ENCODE measurements around the gene LOC101059915.
A peak's percentile ranks its signal among the peaks of the same experiment; 100 is the strongest.
"Not testable (repeated sequence)": the region's sequence is repeated elsewhere in the genome, so short reads cannot be mapped to it uniquely, and the experiment has no call there.

LOC101059915 gene

DNA sequence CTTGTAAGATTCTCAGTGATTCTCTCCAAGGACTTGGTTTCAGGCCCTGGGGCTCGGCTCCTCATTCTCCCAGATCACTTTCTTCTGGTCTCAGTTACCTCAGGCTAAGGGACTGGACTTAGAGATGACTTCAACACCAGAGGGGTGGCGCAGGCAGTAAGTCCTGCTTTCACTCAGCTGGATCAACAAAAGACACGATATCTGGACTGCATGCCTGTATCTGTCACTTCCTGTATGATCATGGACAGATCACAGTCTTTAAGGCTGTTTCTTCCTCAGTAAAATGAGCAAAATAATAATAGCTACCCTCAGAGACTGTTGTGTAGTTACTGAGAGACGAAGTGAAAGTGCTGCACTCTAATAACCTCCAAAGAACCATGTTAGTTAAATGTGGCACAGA is 29.5 kb upstream of the LOC101059915 start:
- peak overlapping the region; percentile 21 for H3K4me3 ChIP-seq (replicated peaks; ENCODE audit: low read depth, low read length)
- no peak for TF ChIP-seq CTCF (IDR thresholded peaks at IDR 0.05; ENCODE audit: low read length, missing control alignments)
- DNase-seq (ENCODE audit: low read depth), result peak; percentile 41

- TF ChIP-seq CTCF (IDR thresholded peaks at IDR 0.05; ENCODE audit: low read length, missing control alignments), result no peak
- no peak overlapping the region for H3K4me3 ChIP-seq (replicated peaks; ENCODE audit: low read depth, low read length)
- no peak for DNase-seq (ENCODE audit: low read depth)
Observed at GRCh38 chrX:71638409-71638808, 28.9 kb upstream of the LOC101059915 start.

DNA sequence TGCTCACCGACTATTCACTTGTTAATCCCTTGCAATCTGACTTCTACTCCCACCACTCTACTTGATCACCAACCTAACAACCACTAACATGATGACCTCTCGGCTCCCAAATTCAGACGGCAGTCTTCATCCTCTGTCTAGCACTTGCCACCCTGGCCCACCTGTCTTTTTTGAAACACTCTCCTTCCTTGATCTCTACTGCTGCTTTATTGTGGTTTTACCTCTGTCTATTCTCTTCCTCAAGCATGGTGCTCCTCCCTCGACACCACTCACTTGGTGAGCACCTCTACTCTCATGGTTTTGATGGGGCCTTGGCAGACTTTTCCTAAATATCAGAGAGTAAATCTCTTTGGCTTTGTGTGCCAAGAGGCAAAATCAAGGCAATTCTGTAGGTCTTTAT is 27.3 kb upstream of the LOC101059915 start:
- TF ChIP-seq CTCF (IDR thresholded peaks at IDR 0.05; ENCODE audit: low read length, missing control alignments), result no peak
- DNase-seq (ENCODE audit: low read depth), result no peak
- H3K4me3 ChIP-seq (replicated peaks; ENCODE audit: low read depth, low read length), result no peak overlapping the region

- DNase-seq (ENCODE audit: low read depth), result not testable (repeated sequence)
Observed at GRCh38 chrX:71644406-71644805, 22.9 kb upstream of the LOC101059915 start.

GRCh38 chrX:71650333-71650969 is 16.9 kb upstream of the LOC101059915 start:
- H3K4me3 ChIP-seq (replicated peaks; ENCODE audit: low read depth, low read length), result no peak overlapping the region
- TF ChIP-seq CTCF (IDR thresholded peaks at IDR 0.05; ENCODE audit: low read length, missing control alignments), result peak; percentile 11
- no peak for DNase-seq (ENCODE audit: low read depth)

More at GRCh38 chrX:71644406-71644805, 22.9 kb upstream of the LOC101059915 start:
- H3K4me3 ChIP-seq (replicated peaks; ENCODE audit: low read depth, low read length), result not testable (repeated sequence)

GRCh38 chrX:71652405-71652804 is 14.9 kb upstream of the LOC101059915 start:
- no peak overlapping the region for H3K4me3 ChIP-seq (replicated peaks; ENCODE audit: low read depth, low read length)
- peak; percentile 68 for DNase-seq (ENCODE audit: low read depth)
- TF ChIP-seq CTCF (IDR thresholded peaks at IDR 0.05; ENCODE audit: low read length, missing control alignments), result peak; percentile 57

DNA sequence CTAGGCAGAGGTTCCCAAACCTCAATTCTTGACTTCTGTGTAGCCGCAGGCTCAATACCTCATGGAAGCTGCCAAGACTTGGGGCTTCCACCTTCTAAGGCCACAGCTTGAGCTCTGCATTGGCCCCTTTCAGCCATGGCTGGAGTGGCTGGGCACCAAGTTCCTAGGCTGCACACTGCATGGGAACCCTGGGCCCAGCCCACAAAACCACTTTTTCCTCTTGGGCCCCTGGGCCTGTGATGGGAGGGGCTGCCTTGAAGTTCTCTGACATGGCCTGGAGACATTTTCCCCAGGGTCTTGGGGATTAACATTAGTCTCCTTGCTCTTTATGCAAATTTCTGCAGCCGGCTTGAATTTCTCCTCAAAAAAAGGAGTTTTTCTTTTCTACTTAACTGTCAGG is 14.0 kb upstream of the LOC101059915 start:
- TF ChIP-seq CTCF (IDR thresholded peaks at IDR 0.05; ENCODE audit: low read length, missing control alignments), result no peak
- no peak overlapping the region for H3K4me3 ChIP-seq (replicated peaks; ENCODE audit: low read depth, low read length)

More for the DNA sequence above, 14.0 kb upstream of the LOC101059915 start:
- no peak for DNase-seq (ENCODE audit: low read depth)
